Epithelial cell of prostate (primary cell): ENCODE results near the gene CYSLTR2.
A peak's percentile ranks its signal among the peaks of the same experiment; 100 is the strongest.

Experiments used
- DNase-seq: peaks from one replicate; pipeline ENCODE4 v3.0.0-alpha.2; 2011; ENCODE audit warnings: low read depth, low spot score
- H3K27ac ChIP-seq: fragments of 450-650 bp; 2 replicates; pipeline ENCODE4 v1.5.1; 2017; ENCODE audit warnings: mild to moderate bottlenecking

CYSLTR2 gene, protein sequence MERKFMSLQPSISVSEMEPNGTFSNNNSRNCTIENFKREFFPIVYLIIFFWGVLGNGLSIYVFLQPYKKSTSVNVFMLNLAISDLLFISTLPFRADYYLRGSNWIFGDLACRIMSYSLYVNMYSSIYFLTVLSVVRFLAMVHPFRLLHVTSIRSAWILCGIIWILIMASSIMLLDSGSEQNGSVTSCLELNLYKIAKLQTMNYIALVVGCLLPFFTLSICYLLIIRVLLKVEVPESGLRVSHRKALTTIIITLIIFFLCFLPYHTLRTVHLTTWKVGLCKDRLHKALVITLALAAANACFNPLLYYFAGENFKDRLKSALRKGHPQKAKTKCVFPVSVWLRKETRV

DNA sequence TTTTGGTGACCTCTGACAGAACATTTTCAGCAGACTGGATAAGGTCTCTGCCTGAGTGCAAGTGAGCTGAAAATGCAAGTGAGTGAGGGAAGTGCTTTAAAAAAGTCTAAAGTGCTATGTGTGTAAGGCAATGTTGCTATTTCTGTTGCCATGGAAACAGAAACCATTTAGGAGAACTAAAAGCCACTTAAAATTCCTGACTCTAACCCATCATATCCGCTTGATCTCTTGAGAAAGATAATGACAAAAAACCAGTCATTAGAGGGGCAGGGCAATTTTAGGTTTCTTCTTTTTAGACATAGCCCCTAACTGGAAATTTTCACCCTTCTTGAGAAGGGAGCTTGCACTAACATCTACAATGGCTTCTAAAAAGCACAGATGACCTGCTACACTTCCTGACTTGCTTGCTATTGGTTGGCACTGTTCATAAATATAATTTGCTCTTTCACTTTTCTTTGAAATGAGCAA, at the start of gene CYSLTR2:
CYSLTR2 (plus strand) TSS at position 458 of the 468 bp plus-strand sequence. CDS start 52,889 bp downstream, outside the sequence.
- no peak within 1 kb of the TSS for H3K27ac ChIP-seq
- DNase-seq, result no peak

DNA sequence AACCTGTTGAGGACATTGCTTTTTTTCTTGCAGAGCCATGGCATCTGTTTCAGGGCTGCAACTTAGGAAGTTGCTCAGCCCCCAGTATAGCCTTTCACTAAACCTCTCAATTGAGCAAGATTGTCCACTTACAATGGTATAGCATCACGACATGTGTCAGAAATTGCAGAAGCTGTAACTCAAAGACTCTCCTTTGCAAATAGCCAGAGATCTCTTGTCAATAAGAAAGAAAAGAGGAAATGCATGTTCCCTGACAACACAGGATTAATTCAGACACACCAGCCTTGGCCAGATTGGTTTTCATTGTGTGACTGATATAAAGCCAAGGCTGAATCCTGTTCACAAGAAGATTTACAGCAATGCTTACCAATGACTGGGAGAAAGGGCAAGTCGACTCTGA, 38.7 kb upstream of the CYSLTR2 start:
- no peak for DNase-seq
- no peak overlapping the region for H3K27ac ChIP-seq

DNA sequence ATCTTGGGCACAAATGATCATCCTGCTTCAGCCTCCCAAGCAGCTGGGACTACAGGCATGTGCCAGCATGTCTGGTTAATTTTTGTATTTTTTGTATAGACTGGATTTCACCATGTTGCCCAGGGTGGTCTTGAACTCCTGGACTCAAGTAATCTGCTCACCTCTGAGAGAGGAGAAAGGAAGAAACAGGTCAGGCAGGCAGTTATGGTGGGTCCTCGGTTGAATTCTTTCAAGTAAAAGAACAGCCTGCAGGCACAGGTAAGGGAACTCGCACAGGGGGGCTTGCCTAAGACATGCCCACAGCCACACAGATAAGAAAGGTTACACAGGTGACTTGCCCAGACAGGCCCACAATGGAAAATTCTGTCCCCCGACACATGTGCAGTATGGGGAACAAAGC, 34.8 kb upstream of the CYSLTR2 start:
- no peak for DNase-seq
- H3K27ac ChIP-seq, result no peak overlapping the region

DNA sequence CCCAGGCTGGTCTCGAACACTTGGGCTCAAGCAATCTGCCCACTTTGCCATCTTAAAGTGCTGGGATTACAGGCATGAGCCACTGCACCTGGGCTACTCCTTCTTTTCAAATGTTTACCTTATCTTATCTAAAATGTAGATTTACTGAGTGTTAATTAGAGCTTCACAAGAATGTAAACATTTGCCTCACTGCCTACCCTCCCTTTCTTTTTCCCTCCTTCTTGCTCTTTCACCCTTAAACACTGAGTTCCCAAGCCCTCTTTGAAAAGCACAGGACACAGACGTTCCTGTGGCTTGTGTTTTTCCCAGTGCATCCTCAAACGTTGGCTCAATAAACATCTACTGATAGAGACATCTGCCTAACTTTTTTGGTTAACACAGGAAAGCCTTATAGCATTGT, 32.7 kb upstream of the CYSLTR2 start:
- no peak for DNase-seq
- H3K27ac ChIP-seq, result no peak overlapping the region

DNA sequence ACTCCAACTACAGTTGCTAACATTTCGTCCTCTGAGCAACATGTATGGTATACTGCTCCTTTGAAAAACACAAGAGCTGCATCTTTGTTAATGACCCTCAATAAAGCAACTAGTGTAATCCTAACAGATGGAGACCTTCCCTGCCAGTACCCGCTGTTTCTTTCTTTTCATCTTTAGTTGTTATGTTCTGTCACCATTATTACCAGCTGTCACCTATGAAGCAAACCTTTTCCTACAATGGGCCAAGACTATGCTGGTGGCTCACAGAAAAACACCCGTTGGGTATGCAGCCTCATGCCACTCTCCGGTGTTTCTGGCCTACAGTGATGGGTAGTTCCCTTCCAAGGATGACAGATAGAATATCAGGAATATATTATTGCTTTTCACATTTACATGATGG, 29.7 kb upstream of the CYSLTR2 start:
- H3K27ac ChIP-seq, result no peak overlapping the region
- DNase-seq, result no peak

DNA sequence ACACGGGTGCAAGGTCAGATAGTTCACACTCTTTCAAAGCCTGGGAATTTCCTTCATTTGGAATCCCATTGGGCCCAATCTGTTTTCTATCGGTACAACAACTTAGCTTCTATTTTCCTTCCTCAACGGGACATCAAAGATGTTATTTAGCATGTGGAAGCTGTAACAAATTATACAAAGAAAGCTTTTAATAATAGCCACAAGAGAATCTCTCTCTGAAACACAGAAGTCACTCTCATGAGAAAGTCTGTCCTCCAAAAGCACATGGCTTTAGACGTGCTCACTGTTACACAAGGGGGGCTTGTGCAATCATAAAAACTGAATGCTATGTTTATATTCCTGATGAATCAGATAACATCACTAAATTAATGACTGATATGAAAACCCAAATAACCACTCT, 28.9 kb upstream of the CYSLTR2 start:
- no peak for DNase-seq
- no peak overlapping the region for H3K27ac ChIP-seq

DNA sequence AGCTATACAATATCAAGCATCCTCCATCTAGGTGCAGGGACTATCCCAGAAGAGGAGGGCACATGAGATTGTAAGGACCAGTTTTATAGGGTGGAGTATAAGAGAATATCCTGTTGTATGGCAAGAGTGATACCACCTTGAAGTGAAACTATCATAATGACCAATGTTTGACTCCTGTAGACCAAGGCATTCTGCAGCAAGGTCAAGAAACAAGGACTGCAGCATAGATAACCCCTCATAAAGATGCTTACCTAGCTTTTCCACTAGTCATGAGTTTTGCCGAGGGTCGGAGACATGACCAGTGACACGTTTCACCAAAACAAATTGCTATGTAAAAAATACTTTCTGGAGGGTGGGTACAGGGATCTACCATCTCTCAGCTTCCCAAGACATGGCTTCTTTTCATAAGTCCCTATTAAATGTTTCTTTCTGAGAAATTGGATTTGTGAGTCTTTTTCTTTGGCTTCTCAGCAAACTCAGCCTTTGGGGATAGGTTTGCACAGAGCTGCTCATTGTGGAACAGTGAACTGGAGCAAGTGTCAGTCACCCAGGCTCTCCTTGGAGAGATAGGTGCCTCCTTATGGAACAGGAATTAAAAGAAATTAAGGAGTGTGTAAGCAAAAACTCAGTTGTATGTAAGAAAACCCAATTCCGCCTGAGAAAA, 28.2 kb upstream of the CYSLTR2 start:
- no peak overlapping the region for H3K27ac ChIP-seq
- no peak for DNase-seq

DNA sequence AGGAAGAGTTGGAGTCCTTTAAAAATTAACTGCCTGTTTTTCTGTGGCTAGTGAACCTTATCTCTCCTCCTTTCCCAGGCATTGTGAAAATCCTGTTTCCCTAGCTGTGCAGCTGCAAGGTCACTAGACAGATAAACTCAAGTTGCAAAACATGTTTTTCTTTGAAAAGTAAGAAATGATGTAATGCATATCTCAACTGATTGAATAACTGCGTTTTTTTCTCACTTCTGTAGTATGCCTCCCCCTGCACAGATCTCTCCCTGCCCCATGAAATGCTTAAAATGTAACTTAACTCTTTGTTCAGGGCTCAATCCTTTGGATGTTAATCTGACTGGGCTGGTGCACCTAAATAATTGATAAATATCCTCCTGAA, 27.7 kb upstream of the CYSLTR2 start:
- no peak overlapping the region for H3K27ac ChIP-seq
- no peak for DNase-seq

DNA sequence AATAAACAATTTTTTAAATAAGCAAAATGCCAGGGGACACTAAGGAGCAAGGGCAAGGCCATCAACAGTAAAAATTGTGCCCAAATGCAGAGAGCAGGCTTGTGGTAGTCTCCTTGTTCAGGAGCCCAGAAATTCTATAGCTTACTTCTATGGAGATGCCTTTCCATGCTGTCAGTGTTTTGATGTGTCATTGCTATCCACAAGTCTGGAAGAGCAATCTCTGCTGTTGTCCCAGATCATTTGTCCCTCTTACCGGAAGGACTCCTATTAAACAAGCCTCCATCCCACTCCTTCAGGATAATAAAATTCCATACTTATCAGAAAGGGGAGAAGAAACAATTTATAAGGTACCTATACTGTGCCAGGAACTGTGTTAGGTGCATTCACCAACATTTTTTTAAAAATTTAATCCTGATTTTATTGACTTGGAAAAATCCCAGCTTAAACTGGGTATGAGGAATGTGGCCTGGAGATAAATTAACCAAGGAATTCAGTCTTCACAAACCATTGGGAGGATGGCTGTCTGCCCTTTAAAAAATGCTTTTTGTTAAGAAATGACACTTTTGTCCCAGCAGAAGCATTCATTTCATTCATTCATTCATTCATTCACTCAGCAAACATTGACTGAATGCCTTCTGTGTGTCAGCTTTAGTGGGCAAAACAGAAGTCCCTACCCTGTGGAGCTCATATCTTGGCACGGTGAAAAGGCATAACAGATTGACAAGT, 26.8 kb upstream of the CYSLTR2 start:
- DNase-seq, result no peak
- H3K27ac ChIP-seq, result no peak overlapping the region

DNA sequence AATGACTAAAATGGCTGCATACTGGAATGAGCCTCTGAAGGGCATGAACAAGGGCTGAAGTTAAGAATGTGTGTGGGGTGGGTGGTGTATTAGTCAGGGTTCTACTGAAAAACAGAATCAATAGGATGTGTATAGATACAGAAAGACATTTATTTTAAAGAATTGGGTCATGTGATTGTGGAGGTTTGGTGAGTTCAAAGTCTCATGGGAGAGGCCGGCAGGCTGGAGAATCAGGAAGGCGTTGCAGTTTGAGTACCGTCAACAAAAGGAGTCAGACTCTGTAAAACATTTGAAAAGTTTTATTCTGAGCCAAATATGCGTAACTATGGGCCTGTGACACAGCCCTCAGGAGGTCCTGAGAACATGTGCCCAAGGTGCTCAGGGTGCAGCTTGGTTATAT, 24.5 kb upstream of the CYSLTR2 start:
- H3K27ac ChIP-seq, result no peak overlapping the region
- no peak for DNase-seq

DNA sequence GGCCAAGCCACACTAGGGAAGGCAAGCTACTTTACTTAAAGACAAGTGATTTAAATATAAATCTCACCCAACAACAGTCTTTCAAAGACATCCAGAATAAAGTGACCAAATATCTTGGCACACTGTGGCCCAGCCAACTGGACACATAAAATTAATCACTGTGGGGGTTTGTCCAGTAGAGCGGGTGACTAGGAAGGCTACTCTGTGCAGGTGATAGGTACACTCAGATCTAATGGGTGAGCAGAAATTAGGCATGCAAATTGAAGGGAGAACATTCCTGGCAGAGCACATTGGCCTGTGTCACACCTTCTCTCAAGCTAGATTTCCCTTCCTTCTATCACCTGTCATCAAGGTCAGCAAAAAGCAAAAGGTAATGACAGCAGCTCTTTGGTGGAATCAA, 23.4 kb upstream of the CYSLTR2 start:
- H3K27ac ChIP-seq, result no peak overlapping the region
- DNase-seq, result no peak

DNA sequence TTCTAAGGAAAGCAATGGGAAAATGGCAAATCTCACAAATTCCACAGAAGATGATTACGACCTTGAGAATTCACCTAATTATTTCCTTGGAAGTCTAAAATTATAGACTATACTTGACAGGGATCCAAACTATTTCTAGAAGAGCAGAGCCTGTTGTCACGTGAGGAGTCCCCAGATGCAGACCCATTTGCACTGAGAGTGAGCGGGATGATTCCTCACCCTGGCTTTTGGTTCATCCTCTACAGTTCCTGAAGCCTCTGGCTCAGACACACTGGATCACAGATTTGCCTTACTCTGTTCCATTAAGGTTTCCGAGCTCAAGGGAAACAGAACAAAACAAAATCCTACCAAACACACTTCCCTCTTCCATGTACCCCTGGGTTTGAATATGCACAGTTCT, 23.0 kb upstream of the CYSLTR2 start:
- H3K27ac ChIP-seq, result no peak overlapping the region
- no peak for DNase-seq

DNA sequence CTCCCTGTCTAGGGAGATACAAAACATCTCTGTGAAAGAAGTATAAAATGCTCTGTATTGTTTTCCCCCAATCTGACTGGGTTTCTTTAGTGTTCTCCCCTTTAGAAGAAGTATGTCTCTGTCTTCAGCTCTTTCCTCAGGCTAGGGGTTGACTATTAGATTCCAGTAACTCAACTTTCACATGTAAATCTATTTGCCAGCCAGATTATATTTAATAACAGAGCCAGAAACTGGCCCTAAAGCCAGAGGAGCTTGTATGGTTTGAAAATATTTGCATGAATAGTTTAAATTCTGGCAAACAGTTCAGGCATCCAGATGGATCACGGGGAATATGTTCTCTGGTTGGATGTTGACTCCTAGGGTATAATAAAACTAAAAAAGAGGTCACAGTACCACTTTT, 22.3 kb upstream of the CYSLTR2 start:
- no peak for DNase-seq
- H3K27ac ChIP-seq, result no peak overlapping the region

DNA sequence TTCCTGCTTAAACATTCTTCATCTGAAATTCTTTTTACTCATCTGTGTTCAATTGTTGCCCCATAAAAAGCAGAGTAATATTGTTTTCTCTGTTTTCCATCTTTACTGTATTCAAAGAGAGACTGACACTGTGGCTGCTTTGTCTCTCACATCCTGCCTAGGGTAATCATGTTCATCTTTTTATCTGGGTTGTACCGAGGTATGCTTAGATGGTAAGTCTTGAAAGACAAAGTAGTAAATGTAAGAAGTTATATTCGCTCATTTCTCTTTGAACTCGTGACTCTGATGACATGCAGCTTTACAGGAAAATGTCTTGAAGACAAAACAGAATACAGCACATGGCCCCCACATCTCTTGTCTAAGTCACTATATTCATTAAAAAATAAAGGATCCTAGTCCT, 20.0 kb upstream of the CYSLTR2 start:
- no peak overlapping the region for H3K27ac ChIP-seq
- DNase-seq, result no peak

DNA sequence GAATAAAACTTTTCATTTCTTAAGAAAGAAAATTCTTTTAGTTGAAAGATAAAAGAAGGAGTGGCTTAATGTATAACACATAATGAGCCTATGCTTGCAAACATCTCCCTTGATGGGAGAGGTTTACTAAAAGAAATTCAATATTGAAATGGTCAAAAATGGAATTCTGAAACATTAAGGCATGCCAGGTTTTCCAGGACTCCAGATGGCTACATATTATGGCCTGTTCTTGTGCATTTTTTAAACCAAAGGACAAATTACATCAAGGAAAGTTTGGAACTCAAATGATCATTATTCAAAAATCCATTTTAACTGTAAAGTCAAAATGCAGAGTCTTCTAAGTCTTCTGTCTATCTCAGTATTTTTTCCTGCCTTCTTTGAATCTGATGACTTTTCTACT, 19.1 kb upstream of the CYSLTR2 start:
- no peak overlapping the region for H3K27ac ChIP-seq
- DNase-seq, result no peak

DNA sequence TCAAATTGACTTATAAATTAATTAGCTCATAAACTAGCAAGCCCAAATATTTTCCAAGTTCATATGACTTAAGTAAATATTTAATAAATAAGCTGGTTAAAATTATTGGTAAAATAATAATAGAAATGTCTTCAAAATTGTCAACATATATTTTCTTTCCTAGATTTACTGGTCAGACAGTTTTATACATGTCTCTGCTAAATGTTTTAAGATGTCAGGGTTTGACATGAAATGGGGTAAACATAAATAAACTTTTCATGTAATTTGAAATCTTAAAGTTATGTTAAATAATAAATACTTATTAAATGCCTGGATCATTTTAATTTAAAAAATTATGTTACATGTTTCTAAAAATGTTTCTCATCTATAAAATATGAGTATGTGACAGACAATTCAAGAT, 18.3 kb upstream of the CYSLTR2 start:
- no peak for DNase-seq
- H3K27ac ChIP-seq, result no peak overlapping the region

DNA sequence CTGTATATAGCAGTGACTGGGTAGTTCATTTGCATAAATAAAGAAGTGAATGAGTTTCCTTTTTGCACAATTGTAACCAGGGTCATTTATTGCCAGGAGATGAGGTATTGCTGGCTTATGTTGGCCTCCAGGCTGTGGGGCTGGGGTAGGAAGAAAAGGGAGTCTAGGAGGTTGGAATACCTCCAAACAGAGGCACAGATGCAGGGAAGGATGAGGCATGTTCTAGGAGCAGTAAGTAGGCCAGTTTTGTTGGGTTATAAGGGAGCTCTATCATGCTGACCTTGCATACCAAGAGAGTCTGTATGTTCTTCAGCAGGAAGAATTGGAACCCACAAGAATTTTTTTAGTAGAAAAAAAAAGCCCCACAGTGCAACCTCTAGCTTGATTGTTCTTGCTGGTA, 17.2 kb upstream of the CYSLTR2 start:
- no peak overlapping the region for H3K27ac ChIP-seq
- DNase-seq, result peak; percentile 44

DNA sequence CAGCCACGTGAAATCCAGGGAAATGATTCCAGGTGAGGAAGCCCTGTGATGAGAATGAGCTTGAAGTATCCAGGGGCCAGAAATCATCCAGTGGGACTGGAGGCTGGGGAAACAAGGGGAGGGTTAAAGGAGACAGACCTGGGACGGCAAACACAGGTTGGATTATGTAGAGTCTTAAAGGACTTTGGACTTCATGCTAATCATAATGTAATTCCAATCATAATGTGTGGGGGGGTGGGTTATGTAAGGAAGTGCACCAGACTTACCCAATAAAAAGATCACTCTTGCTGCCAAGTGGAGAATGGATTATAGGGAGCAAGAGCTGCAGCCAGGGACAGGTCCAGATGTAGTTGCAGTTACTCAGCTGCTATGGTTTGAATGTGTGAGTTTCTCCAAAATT, 16.1 kb upstream of the CYSLTR2 start:
- no peak for DNase-seq

DNA sequence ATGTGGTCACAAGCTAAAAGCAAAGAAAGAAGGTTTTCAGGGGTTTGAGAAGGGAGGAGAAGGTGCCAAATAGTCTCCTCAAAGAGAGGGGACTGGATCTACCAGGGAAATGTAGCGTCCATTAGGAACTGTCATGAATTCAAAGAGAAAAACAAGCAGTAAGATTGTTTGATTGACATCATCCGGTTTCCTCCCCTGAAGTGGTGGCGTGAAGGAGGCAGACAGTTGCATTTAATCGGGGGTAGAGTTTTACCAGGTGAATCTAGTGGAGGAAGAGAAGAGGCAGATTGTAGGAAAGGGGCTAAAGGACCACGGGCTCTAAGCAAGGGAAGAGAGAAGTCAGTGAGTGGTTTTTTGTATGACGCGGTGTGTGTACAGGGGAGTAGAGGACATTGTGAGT, 13.0 kb upstream of the CYSLTR2 start:
- DNase-seq, result no peak
- no peak overlapping the region for H3K27ac ChIP-seq

More for the DNA sequence above, 16.1 kb upstream of the CYSLTR2 start:
- H3K27ac ChIP-seq, result no peak overlapping the region

DNA sequence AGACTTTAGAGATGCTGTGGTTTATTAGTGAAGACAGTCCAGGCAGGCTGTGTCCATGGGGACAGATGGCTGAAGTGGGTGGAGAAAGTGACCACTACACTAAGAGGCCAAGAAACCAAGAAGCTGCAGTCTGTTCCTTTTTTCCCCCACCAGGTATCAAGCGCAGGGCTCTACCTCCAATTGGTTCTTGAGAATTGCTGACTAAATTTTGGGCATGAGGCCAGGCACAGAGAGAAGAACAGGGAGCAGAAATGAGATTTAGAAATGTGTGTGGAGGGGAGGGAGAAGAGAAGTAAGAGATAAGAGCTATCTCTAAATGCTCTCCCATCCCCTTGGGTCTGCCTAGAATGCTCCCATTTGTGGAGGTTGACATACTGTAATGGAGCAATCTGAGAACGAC, 12.3 kb upstream of the CYSLTR2 start:
- DNase-seq, result no peak
- no peak overlapping the region for H3K27ac ChIP-seq

DNA sequence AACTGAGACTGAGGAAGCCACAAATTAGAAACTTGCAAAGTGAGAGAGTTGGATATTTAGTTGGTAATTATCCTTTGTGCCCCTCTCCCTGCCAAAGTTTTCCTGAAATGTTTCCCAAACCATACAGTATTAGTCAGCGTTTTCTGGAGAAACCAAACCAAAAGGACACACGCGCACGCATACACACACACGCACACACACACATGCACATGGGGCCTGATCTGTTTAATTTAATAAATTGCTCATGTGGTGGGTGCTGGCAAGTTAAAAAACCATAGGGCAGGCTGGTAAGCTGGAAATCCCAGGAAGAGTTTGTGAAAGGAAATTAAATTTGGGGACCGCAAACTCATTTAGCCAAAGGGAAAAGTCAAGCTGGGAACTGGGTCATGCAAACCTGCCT, 11.7 kb upstream of the CYSLTR2 start:
- no peak for DNase-seq
- no peak overlapping the region for H3K27ac ChIP-seq
